ENCODE results near the gene PRMT7.

The PRMT7 gene

DNA sequence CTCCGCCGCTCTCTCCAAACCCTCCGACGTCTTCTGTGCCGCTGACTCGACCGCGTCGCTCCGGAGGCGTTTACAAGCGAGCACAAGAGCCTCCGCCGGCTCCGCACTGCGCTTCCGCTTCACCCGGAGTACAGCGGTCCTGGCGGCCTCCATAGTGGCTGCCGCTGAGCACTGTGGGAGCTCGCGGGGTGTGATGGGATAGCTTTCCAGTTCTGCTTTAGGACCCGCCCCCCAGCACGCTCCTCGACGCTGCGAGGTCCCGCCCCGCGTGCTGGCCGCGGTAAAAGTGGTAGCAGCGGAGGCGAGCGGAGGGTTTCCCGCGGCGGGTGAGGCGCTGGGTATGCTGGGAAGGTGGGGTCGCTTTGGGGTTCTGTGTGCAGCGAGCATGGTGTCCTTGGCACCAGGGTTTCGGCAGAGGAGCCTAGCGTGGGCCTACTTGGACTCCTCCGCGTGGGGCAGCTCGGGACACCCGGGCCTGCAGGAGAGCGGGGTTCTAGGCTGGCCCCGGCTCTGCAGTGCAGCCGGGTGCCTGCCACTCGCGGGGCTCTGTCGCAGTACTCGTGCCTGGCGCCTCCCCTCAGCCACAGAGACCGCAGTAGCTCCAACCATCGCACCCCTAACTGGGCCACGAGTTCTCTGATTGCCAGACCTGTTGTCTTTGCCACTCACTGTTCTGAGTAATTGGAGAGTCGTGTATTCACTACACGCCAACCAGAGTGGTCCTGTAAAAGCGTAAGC lies at the start of gene PRMT7, which contains the start of gene SLC7A6OS:
PRMT7 (plus strand) TSS at position 246 of the 738 bp plus-strand sequence. CDS start 4,961 bp downstream, outside the sequence.
SLC7A6OS (minus strand) TSS at position 173 of the 738 bp plus-strand sequence; CDS start at position 153, 20 bp downstream.
- peak; percentile 68 for DNase-seq (ENCODE audit: low read depth)

- DNase-seq (ENCODE audit: low read depth), result no peak
These were observed 47.2 kb upstream of the PRMT7 start for GRCh38 chr16:68263559-68264127.

DNA sequence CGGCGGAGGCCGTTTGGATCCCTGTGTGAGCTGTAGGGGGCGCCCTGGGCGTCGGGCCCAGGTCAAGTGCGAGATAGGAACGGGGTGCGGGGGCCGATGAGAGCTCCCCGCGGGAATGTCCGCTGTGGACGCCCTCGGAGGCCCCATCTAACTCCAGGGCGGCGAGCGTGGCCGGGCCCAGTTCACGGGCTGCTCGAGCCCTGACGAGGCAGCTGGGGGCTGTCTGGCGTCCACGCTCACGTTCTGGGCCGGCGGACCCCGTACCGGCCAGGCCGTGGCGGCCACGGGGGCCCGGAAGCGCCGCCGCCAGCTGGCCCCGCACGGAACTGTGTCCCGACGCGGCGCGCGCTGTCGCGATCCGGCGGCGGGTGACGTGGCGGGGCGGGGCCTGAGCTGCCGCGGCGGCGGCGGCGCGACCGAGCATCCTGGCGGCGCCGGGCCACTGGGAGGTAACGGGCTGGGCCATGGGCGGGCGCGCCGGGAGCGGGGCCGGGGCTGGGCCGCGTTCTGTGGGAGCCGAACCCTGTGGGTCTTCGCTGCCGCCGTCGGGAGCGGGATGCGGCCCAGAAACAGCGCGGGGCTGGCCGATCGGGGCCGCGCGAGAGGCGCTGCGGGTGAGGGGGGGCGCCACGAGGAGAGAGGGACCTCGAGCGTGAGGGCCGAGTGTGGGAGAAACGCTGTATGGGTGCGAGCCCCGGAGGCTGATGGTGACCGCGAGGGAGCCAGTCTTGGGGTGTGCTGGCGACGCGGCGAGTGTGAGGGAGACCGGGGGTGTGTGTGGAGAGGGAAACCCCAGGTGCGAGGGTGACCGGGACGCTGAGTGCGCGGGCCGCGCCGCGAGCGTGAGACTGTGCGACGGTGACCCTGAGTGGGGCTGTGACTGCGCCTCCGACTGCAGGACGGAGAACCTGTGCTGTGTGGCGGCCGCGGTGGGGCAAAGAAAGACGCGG lies 46.4 kb upstream of the PRMT7 start, which contains the start of gene SLC7A6:
SLC7A6 (plus strand) TSS at position 399 of the 950 bp plus-strand sequence. CDS start 10,201 bp downstream, outside the sequence.
- no peak for DNase-seq (ENCODE audit: low read depth)

- DNase-seq (ENCODE audit: low read depth), result peak; percentile 64
These were observed 45.5 kb upstream of the PRMT7 start for GRCh38 chr16:68265078-68265920.

GRCh38 chr16:68267612-68268405 lies 43.0 kb upstream of the PRMT7 start:
- DNase-seq (ENCODE audit: low read depth), result no peak

DNA sequence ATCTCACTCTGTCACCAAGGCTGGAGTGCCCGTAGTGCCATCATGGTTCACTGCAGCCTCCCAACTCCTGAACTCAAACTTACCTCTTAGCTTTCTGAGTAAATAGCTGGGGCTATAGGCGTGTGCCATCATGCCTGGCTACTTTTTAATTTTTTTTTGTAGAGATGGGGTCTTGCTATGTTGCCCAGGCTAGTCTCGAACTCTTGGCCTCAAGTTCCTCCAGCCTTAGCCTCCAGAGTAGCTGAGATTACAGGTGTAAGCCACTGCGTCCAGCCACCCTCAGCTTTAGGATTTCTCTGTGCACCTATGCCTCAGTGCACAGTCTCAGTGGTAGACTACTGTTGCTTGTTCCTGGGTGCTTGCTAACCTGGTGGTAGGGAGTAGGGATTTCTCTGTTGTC lies 41.0 kb upstream of the PRMT7 start:
- no peak for DNase-seq (ENCODE audit: low read depth)

DNA sequence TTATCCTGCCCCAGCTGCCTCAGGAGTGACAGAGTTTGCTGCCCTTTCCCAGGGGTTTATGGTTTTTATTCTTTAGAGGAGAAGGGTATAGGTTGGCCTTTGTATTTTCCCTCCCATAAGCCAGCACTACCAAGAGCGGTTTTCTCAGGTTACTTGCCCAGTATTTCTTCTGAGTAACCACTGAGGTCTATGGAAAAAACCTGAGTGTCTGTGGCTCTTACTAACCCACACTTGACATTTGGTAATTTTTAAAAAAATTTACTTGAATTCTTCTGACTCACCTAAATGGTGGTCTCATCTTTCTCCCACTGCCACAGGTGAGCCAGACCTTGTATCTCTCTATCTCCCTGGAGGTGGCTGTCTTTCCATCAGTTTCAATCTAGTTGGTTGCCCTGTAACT lies 40.5 kb upstream of the PRMT7 start:
- DNase-seq (ENCODE audit: low read depth), result no peak

GRCh38 chr16:68272507-68273209 lies 38.2 kb upstream of the PRMT7 start:
- no peak for DNase-seq (ENCODE audit: low read depth)

- DNase-seq (ENCODE audit: low read depth), result no peak
These were observed 37.4 kb upstream of the PRMT7 start for GRCh38 chr16:68273459-68273858.

DNA sequence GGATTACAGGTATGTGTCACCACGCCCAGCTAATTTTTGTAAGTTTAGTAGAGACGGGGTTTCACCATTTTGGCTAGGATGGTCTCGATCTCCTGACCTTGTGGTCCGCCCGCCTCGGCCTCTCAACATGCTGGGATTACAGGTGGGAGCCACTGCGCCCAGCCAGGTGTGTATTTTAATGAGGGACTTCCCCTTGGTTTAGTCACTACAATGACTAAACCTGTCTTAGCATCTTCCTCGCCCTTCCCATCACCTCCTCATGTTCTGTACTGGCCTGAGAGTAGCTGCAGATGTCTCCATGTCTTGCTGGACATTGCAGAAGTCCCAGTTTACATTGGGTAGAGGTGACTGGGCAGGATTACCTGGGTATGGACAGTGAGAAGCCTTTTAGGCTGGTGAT lies 36.9 kb upstream of the PRMT7 start:
- DNase-seq (ENCODE audit: low read depth), result no peak

DNA sequence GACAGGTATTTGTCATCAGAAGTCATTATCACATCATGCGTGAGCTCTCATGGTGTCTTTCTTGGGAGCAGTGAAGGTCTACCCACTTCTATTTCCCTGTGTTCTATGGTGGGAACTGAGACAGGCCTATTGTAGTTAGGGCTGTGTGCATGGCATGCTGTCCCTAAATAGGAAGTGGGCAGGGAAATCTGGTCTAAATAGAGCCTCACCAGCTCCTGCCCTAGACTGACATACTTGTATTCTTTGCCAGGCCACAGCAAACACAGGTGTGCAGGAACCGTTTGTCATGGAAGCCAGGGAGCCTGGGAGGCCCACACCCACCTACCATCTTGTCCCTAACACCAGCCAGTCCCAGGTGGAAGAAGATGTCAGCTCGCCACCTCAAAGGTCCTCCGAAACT lies 36.4 kb upstream of the PRMT7 start:
- no peak for DNase-seq (ENCODE audit: low read depth)

- DNase-seq (ENCODE audit: low read depth), result no peak
These were observed 35.1 kb upstream of the PRMT7 start for GRCh38 chr16:68275611-68276191.

- DNase-seq (ENCODE audit: low read depth), result no peak
These were observed 34.6 kb upstream of the PRMT7 start for GRCh38 chr16:68276223-68276622.

GRCh38 chr16:68279726-68280558 lies 30.9 kb upstream of the PRMT7 start:
- no peak for DNase-seq (ENCODE audit: low read depth)

GRCh38 chr16:68281368-68282063 lies 29.3 kb upstream of the PRMT7 start:
- no peak for DNase-seq (ENCODE audit: low read depth)

DNA sequence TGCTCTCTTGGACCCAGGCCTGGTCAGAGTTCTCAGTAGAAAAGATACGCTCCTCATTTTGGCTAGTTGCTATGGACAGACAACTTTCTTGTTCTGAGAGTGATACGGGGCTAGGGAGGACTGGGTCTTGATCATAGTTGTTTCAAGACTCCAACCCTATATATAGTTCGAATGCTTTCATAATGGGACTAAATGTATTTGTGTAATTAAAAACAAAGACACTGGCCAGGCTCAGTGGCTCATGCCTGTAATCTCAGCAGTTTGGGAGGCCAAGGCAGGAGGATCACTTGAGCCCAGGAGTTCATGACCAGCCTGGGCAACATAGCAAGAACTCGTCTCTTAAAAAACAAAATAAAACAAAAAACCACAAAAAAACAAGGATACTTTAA lies 28.8 kb upstream of the PRMT7 start:
- DNase-seq (ENCODE audit: low read depth), result no peak

DNA sequence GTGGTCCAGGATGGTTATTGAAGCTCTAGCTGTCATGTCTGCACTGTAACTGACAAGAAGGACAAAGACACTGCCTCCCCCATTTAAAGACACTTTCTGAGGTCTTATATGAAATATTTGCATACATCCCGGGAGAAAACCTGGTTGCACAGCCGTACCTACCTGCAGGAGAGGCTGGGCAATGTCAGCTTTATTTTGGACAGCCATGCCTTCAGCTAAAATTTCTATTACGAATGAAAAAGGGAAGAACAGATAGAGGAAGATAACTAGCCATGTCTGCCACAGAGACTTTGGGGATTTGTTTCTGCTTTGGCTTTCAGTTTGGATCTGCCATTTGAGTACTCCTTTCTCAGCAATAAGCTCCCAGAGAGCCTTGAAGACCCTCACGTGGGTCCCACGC lies 27.5 kb upstream of the PRMT7 start:
- DNase-seq (ENCODE audit: low read depth), result no peak

Data from GM04504 (cell line).